NT2/D1 (cell line): ENCODE results near the gene HLA-C.

Experiments used
- DNase-seq: peaks from one replicate; pipeline ENCODE4 v3.0.0-alpha.2; 2011; ENCODE audit warnings: low read depth, low spot score
- H3K27me3 ChIP-seq: 2 replicates; pipeline ENCODE4 v1.6.0; 2011; ENCODE audit warnings: mild to moderate bottlenecking; ENCODE audit not compliant: insufficient read length, insufficient read depth
- H3K36me3 ChIP-seq: 2 replicates; pipeline ENCODE4 v1.6.1; 2011; ENCODE audit warnings: mild to moderate bottlenecking, low read length, mixed read lengths; ENCODE audit not compliant: insufficient read depth, insufficient read length
- H3K4me1 ChIP-seq: 2 replicates; pipeline ENCODE4 v1.5.1; 2011; ENCODE audit not compliant: insufficient read depth, insufficient read length
- H3K4me3 ChIP-seq: 2 replicates; pipeline ENCODE4 v1.5.1; 2011; ENCODE audit warnings: low read depth; ENCODE audit not compliant: insufficient read length
- H3K9ac ChIP-seq: 2 replicates; pipeline ENCODE4 v1.6.0; 2011; ENCODE audit warnings: low read depth; ENCODE audit not compliant: insufficient read length
- H3K9me3 ChIP-seq: 2 replicates; pipeline ENCODE4 v1.5.1; 2011; ENCODE audit warnings: mild to moderate bottlenecking, low read length; ENCODE audit not compliant: insufficient read depth
- SUZ12 ChIP-seq: IDR thresholded peaks from 2 replicates; pipeline ENCODE4 v1.6.1; 2011; ENCODE audit not compliant: insufficient read length, insufficient read depth; ENCODE audit errors: extremely low read depth
- YY1 ChIP-seq: IDR thresholded peaks from 2 replicates; pipeline ENCODE4 v1.6.1; 2011; ENCODE audit not compliant: insufficient read length, insufficient read depth
- ZNF274 ChIP-seq: IDR thresholded peaks from 2 replicates; pipeline ENCODE4 v1.6.1; 2011; ENCODE audit warnings: mild to moderate bottlenecking, low read depth, low read length

HLA-C gene

DNA sequence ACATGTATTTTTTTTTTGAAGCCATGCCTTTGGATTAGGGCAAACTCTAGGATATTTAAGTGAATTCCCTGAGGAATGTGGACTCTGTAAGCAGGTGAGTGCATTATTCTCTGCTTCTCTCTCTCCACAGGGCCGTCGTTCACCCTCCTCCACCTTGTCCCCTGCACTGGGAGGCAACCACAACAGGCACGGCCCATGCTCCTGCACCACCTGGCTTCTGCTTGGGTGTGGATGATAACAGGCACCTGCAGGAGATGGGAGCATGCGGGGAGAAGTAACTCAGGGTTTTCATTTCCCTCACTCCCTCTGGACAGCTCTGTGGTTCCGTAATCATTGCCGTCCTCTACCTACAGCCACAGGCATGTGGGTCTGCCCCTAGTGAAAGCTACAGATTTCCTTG lies 43.4 kb downstream of the HLA-C start:
- H3K4me1 ChIP-seq = no peaks in the 10 kb centered on the region
- no peak for TF ChIP-seq SUZ12
- TF ChIP-seq ZNF274 = no peak
- TF ChIP-seq YY1 = no peak
- no peaks in the 10 kb centered on the region for H3K9me3 ChIP-seq
- no peak overlapping the region for H3K9ac ChIP-seq
- no peak for DNase-seq
- no peak overlapping the region for H3K4me3 ChIP-seq
- no peaks in the 10 kb centered on the region for H3K36me3 ChIP-seq
- H3K27me3 ChIP-seq = no peaks in the 10 kb centered on the region

DNA sequence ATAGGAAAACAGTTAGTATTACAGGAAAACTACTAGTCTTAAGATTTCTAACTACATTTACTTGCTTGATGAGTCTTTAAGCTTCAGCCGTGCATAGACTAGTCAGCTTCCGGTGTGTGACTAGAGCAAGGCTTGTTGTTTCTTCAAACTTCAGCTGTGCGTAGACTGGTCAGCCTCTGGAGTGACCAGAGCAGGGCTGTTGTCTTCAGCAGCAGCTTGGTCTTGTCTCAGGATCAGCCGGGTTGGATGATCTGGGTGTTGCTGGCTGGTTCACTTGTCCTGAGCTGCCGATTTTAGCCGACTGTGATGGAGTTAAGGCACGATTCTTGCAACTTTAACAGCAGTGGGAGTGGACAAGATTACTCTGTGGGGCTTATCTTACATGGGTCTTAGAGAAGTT lies 44.7 kb downstream of the HLA-C start:
- H3K27me3 ChIP-seq = no peaks in the 10 kb centered on the region
- no peaks in the 10 kb centered on the region for H3K9me3 ChIP-seq
- H3K36me3 ChIP-seq = no peaks in the 10 kb centered on the region
- H3K9ac ChIP-seq = no peak overlapping the region
- H3K4me1 ChIP-seq = no peaks in the 10 kb centered on the region
- TF ChIP-seq YY1 (no peak), SUZ12 (no peak), ZNF274 (no peak)
- no peak overlapping the region for H3K4me3 ChIP-seq
- DNase-seq = no peak

DNA sequence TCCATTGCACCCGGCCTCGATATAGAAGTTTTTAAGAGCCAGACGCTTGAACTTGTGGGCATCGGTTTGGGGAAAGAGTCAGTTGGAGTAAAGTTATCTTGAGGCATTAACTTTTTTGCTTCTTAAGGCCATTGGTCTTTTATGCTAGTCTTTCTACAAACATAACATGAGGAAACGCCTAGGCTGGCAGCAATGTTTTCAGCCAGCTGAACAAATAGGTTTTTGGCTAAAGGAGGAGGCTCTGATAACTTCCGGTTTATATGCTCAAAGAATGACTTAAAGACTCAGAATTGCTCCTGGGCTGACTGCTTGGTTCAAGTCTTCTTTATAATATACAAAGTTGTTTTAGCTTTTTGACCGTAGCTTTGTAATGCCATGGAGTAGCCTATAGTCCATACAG lies 46.2 kb downstream of the HLA-C start:
- Histone ChIP-seq H3K9ac (no peak overlapping the region), H3K4me1 (no peaks in the 10 kb centered on the region), H3K4me3 (no peak overlapping the region), H3K27me3 (no peaks in the 10 kb centered on the region), H3K9me3 (no peaks in the 10 kb centered on the region), H3K36me3 (no peaks in the 10 kb centered on the region)
- no peak for TF ChIP-seq SUZ12
- DNase-seq = no peak

DNA sequence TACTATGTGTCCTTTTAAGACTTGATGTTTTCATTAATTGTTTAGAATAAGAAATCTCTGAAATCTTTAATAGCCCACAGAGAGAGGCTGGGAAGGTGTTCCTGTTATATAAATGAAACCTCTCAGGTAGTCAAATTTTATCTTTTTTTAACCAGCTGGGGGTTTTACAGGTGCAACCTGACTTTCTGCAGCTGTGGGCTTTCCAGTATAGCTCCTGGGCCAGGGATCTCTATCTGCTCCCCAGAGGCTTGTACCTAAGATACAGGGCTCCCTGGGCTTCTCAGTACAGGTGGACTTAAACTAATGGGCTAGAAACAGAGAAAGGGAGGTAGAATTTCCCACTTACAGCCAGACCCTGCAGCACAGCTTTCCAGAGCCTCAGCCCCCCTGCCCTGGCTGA lies 49.4 kb downstream of the HLA-C start:
- Histone ChIP-seq H3K4me1 (no peaks in the 10 kb centered on the region), H3K27me3 (no peaks in the 10 kb centered on the region), H3K9me3 (no peaks in the 10 kb centered on the region), H3K4me3 (no peak overlapping the region), H3K36me3 (no peaks in the 10 kb centered on the region), H3K9ac (no peak overlapping the region)
- no peak for DNase-seq
- TF ChIP-seq SUZ12 (no peak), YY1 (no peak), ZNF274 (no peak)
